HCT116 (cell line): ENCODE results near the gene KHDC3L. TPM values are rescaled to one million over a fixed set of nuclear protein-coding genes. Genes with fewer than 3 reads are reported as not detected.

Experiments used
- ATAC-seq: fragments of 200-7000 bp; cut with Tn5 transposase; 2 replicates; pipeline ENCODE4 v1.9.1; 2020; ENCODE audit warnings: mild to moderate bottlenecking, moderate library complexity
- BruUV-seq: library from RNA; stranded (reverse); fragments of 400-500 nt; replicated peaks from 2 replicates; lab custom pipeline; 2021; lab: Mats Ljungman, UMichigan
- CTCF ChIA-PET: fragments of 300-600 bp; sonication (Branson Sonifier 250); formaldehyde crosslinking; loops from one replicate; lab custom pipeline; 2021; ENCODE audit warnings: antibody characterized with exemption; lab: Charles Lee
- POLR2A ChIA-PET: fragments of 300-600, 350-600 bp; sonication (Branson Sonifier 250); formaldehyde crosslinking; loops from one replicate; lab custom pipeline; 2021; ENCODE audit warnings: antibody characterized with exemption; lab: Charles Lee
- RAD21 ChIA-PET, 2 experiments: fragments of 300-600 bp; sonication (Branson Sonifier 250); formaldehyde crosslinking; loops; one replicate each; lab custom pipeline; 2023; ENCODE audit warnings: low total read pairs in 2 of 2; ENCODE audit not compliant: uncharacterized antibody in 2 of 2, unreplicated experiment in 2 of 2, low non-redundant PET in 1 of 2; lab: Charles Lee
- DNase-seq: peaks from one replicate; pipeline ENCODE4 v3.0.0-alpha.2; 2010; ENCODE audit warnings: low read depth, low spot score
- H2AFZ ChIP-seq: fragments of 200-600 bp; shearing (Covaris generic), sonication (generic); 2 replicates; pipeline ENCODE4 v1.6.1; 2017; ENCODE audit warnings: low read depth, mixed run types, mixed read lengths, antibody characterized with exemption, low read length; ENCODE audit not compliant: poor library complexity, severe bottlenecking
- H3K27ac ChIP-seq: 2 replicates; pipeline ENCODE4 v1.5.1; 2012; ENCODE audit warnings: low read depth, low read length
- H3K27me3 ChIP-seq: fragments of 200-600 bp; sonication (generic); 2 replicates; pipeline ENCODE4 v1.6.1; 2016; ENCODE audit warnings: mixed run types, low read length, mixed read lengths; ENCODE audit not compliant: insufficient read depth
- H3K36me3 ChIP-seq, 2 experiments: fragments of 200-500 bp in 1 of 2; fragments of 200-600 bp in 1 of 2; sonication (Bioruptor generic) in 1 of 2; sonication (generic) in 1 of 2; 2 replicates each; pipeline versions ENCODE4 v1.5.1 to v1.6.1; 2014 to 2016; ENCODE audit warnings: low read length in 2 of 2, inconsistent platforms in 1 of 2, mixed read lengths in 1 of 2, mixed run types in 1 of 2; ENCODE audit not compliant: insufficient read depth in 2 of 2, control insufficient read depth in 1 of 2
- H3K4me1 ChIP-seq, 2 experiments: fragments of 200-600 bp in 1 of 2; sonication (generic) in 1 of 2; 2 replicates each; pipeline versions ENCODE4 v1.5.1 to v1.6.1; 2012 to 2017; ENCODE audit warnings: low read length in 2 of 2, inconsistent platforms in 1 of 2, mild to moderate bottlenecking in 1 of 2, mixed read lengths in 1 of 2, mixed run types in 1 of 2, moderate library complexity in 1 of 2; ENCODE audit not compliant: insufficient read depth in 2 of 2, control insufficient read depth in 1 of 2
- H3K4me2 ChIP-seq: fragments of 200-600 bp; sonication (generic); 2 replicates; pipeline ENCODE4 v1.6.1; 2017; ENCODE audit warnings: mixed run types, low read length, mixed read lengths
- H3K4me3 ChIP-seq, 2 experiments: fragments of 200-600 bp in 1 of 2; sonication (generic) in 1 of 2; replicated peaks in 1 of 2; 2 replicates each; pipeline ENCODE4 v1.5.1; 2011 to 2016; ENCODE audit warnings: low read length in 2 of 2, control low read depth in 1 of 2, low read depth in 1 of 2, mild to moderate bottlenecking in 1 of 2, mixed read lengths in 1 of 2, mixed run types in 1 of 2
- H3K79me2 ChIP-seq: fragments of 200-600 bp; sonication (generic); 2 replicates; pipeline ENCODE4 v1.6.1; 2017; ENCODE audit warnings: mild to moderate bottlenecking, mixed run types, low read length, moderate library complexity, mixed read lengths; ENCODE audit not compliant: insufficient read depth
- H3K9ac ChIP-seq: fragments of 200-600 bp; sonication (generic); 2 replicates; pipeline ENCODE4 v1.6.1; 2016; ENCODE audit warnings: low read length, mixed read lengths
- H3K9me2 ChIP-seq: fragments of 200-600 bp; sonication (generic), shearing (Covaris generic); 2 replicates; pipeline ENCODE4 v1.6.1; 2017; ENCODE audit warnings: mixed run types, mild to moderate bottlenecking, moderate library complexity; ENCODE audit not compliant: insufficient read depth
- H3K9me3 ChIP-seq, 2 experiments: fragments of 200-500 bp in 1 of 2; fragments of 200-600 bp in 1 of 2; sonication (Bioruptor generic) in 1 of 2; sonication (generic) in 1 of 2; 2 replicates each; pipeline ENCODE4 v1.6.1; 2014 to 2017; ENCODE audit warnings: low read length in 2 of 2, mixed read lengths in 2 of 2, inconsistent platforms in 1 of 2, low read depth in 1 of 2, mild to moderate bottlenecking in 1 of 2, mixed run types in 1 of 2, moderate library complexity in 1 of 2; ENCODE audit not compliant: control insufficient read depth in 1 of 2, insufficient read depth in 1 of 2
- H4K20me1 ChIP-seq: fragments of 200-600 bp; sonication (generic), shearing (Covaris generic); 2 replicates; pipeline ENCODE4 v1.6.1; 2017; ENCODE audit warnings: mixed run types, mild to moderate bottlenecking, moderate library complexity; ENCODE audit not compliant: insufficient read depth
- CBX3 ChIP-seq: IDR thresholded peaks from 2 replicates; pipeline ENCODE4 v1.6.1; 2012; ENCODE audit warnings: low read depth
- CEBPB ChIP-seq: IDR thresholded peaks from 2 replicates; pipeline ENCODE4 v1.6.1; 2012; ENCODE audit warnings: low read depth
- EGR1 ChIP-seq: IDR thresholded peaks from 2 replicates; pipeline ENCODE4 v1.6.1; 2012; ENCODE audit warnings: low read depth
- FOSL1 ChIP-seq: IDR thresholded peaks from 2 replicates; pipeline ENCODE4 v1.6.1; 2012; ENCODE audit warnings: low read depth
- RAD21 ChIP-seq: IDR thresholded peaks from 2 replicates; pipeline ENCODE4 v1.6.1; 2012; ENCODE audit warnings: low read depth, mild to moderate bottlenecking
- REST ChIP-seq: IDR thresholded peaks from 2 replicates; pipeline ENCODE4 v1.6.1; 2012; ENCODE audit warnings: low read depth
- SP1 ChIP-seq: IDR thresholded peaks from 2 replicates; pipeline ENCODE4 v1.6.1; 2012; ENCODE audit warnings: low read depth
- SRF ChIP-seq: IDR thresholded peaks from 2 replicates; pipeline ENCODE4 v1.6.1; 2012; ENCODE audit warnings: low read depth
- ZFX ChIP-seq: fragments of 450-650 bp; IDR thresholded peaks from 2 replicates; pipeline ENCODE4 v1.6.1; 2017
- ZNF274 ChIP-seq: fragments of 200-500 bp; sonication (Bioruptor generic); IDR thresholded peaks from 2 replicates; pipeline ENCODE4 v1.6.1; 2014; ENCODE audit warnings: mild to moderate bottlenecking, low read depth, low read length, inconsistent platforms
- intact Hi-C: fragments of 100-400 bp; cut with micrococcal nuclease; formaldehyde crosslinking; loops from 2 replicates; pipeline ENCODE4 v1.10.0; 2022
- total RNA-seq: library from RNA; stranded (reverse); gene quantifications from one replicate; pipeline ENCODE4 v1.2.1, GENCODE V29; 2021; ENCODE audit not compliant: unreplicated experiment
- TF ChIP-seq, protein P1 (sequence below): IDR thresholded peaks from 2 replicates; pipeline ENCODE4 v1.6.1; 2012
- TF ChIP-seq, protein P2 (sequence below), 3 experiments: fragments of 200-600 bp in 1 of 3; sonication (generic) in 1 of 3; IDR thresholded peaks in 2 of 3; conservative IDR thresholded peaks in 1 of 3; 2 replicates each; pipeline ENCODE4 v1.5.1; 2012 to 2017; ENCODE audit warnings: low read depth in 2 of 3, low read length in 2 of 3, antibody characterized with exemption in 1 of 3, borderline replicate concordance in 1 of 3, control low read depth in 1 of 3, mild to moderate bottlenecking in 1 of 3, mixed read lengths in 1 of 3, mixed run types in 1 of 3, moderate library complexity in 1 of 3; ENCODE audit not compliant: insufficient read depth in 1 of 3
- TF ChIP-seq, protein P3 (sequence below): IDR thresholded peaks from 2 replicates; pipeline ENCODE4 v1.6.1; 2012

KHDC3L gene
- total RNA-seq, 1 experiment from 2014 or later, result not detected

- H3K79me2 ChIP-seq, result no peaks in the 10 kb centered on the region
- no peaks in the 10 kb centered on the region for H3K9me3 ChIP-seq
- POLR2A ChIA-PET, result interaction anchor here (1.4 kb wide), 1 partner anchor 165 kb away, joined by 4 read pairs; no protein-coding TSS in a partner anchor
- H3K4me3 ChIP-seq, result no peak overlapping the region
- no peaks in the 10 kb centered on the region for H3K4me1 ChIP-seq
- RAD21 ChIA-PET, result no interaction called here
- DNase-seq (no peak), ATAC-seq (no peak)
- no peaks in the 10 kb centered on the region for H3K36me3 ChIP-seq
- no peak overlapping the region for H3K27ac ChIP-seq
- no peak overlapping the region for H3K4me2 ChIP-seq
- no peak overlapping the region for H2AFZ ChIP-seq
- H3K9ac ChIP-seq, result no peak overlapping the region
- intact Hi-C loops, result no loop called here
- H3K27me3 ChIP-seq, result no peaks in the 10 kb centered on the region
- CTCF ChIA-PET, result no interaction called here
- no TSS peak for BruUV-seq
- TF ChIP-seq SP1 (no peak), ZFX (no peak), FOSL1 (no peak), REST (no peak), CBX3 (no peak), EGR1 (no peak), ZNF274 (no peak), CEBPB (no peak), SRF (no peak), RAD21 (no peak)
- TF ChIP-seq, protein P1, sequence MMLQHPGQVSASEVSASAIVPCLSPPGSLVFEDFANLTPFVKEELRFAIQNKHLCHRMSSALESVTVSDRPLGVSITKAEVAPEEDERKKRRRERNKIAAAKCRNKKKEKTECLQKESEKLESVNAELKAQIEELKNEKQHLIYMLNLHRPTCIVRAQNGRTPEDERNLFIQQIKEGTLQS, result no peak
- TF ChIP-seq, protein P2, sequence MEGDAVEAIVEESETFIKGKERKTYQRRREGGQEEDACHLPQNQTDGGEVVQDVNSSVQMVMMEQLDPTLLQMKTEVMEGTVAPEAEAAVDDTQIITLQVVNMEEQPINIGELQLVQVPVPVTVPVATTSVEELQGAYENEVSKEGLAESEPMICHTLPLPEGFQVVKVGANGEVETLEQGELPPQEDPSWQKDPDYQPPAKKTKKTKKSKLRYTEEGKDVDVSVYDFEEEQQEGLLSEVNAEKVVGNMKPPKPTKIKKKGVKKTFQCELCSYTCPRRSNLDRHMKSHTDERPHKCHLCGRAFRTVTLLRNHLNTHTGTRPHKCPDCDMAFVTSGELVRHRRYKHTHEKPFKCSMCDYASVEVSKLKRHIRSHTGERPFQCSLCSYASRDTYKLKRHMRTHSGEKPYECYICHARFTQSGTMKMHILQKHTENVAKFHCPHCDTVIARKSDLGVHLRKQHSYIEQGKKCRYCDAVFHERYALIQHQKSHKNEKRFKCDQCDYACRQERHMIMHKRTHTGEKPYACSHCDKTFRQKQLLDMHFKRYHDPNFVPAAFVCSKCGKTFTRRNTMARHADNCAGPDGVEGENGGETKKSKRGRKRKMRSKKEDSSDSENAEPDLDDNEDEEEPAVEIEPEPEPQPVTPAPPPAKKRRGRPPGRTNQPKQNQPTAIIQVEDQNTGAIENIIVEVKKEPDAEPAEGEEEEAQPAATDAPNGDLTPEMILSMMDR (IDR thresholded peaks at IDR 0.05 in 2 of 3, conservative IDR thresholded peaks at IDR 0.05 in 1 of 3; ENCODE audit: borderline replicate concordance in 1 of 3, insufficient read depth in 1 of 3, low read depth in 2 of 3, low read length in 2 of 3), result no peak
- TF ChIP-seq, protein P3, sequence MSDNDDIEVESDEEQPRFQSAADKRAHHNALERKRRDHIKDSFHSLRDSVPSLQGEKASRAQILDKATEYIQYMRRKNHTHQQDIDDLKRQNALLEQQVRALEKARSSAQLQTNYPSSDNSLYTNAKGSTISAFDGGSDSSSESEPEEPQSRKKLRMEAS, result no peak
- no peaks in the 10 kb centered on the region for H3K9me2 ChIP-seq
- no peaks in the 10 kb centered on the region for H4K20me1 ChIP-seq
Measured at GRCh38 chr6:73349311-73349710, 13.1 kb upstream of the KHDC3L start.
